ENCODE results near the gene ZNRF1.

The ZNRF1 gene

GRCh38 chr16:75081179-75081859, 82.5 kb downstream of the ZNRF1 start:
- TF ChIP-seq CTCF (IDR thresholded peaks at IDR 0.05): no peak
- H2AFZ ChIP-seq: no peak overlapping the region
- H3K4me2 ChIP-seq (ENCODE audit: low read length): no peak overlapping the region
- no peak overlapping the region for H3K4me3 ChIP-seq (ENCODE audit: low read depth, low read length)
- no peaks in the 10 kb centered on the region for H3K36me3 ChIP-seq (ENCODE audit: control insufficient read depth, insufficient read depth, low read length)
- peaks cover 85% of the 10 kb centered on the region for H3K79me2 ChIP-seq
- no peak overlapping the region for H3K27ac ChIP-seq
- H3K9me3 ChIP-seq (ENCODE audit: control insufficient read depth, low read length): no peaks in the 10 kb centered on the region
- peaks cover 23% of the 10 kb centered on the region for H3K4me1 ChIP-seq
- H3K27me3 ChIP-seq (ENCODE audit: control insufficient read depth, insufficient read depth, low read length): no peaks in the 10 kb centered on the region
- no peak overlapping the region for H3K9ac ChIP-seq

GRCh38 chr16:75083813-75084212, 85.0 kb downstream of the ZNRF1 start:
- Histone ChIP-seq H3K27ac (no peak overlapping the region), H3K4me2 (ENCODE audit: low read length) (no peak overlapping the region)

GRCh38 chr16:75085556-75085955, 86.7 kb downstream of the ZNRF1 start:
- no peak for TF ChIP-seq CTCF (IDR thresholded peaks at IDR 0.05)
- no peaks in the 10 kb centered on the region for H3K9me3 ChIP-seq (ENCODE audit: control insufficient read depth, low read length)
- H3K4me2 ChIP-seq (ENCODE audit: low read length): no peak overlapping the region
- H3K4me3 ChIP-seq (ENCODE audit: low read depth, low read length): no peak overlapping the region
- H3K36me3 ChIP-seq (ENCODE audit: control insufficient read depth, insufficient read depth, low read length): no peaks in the 10 kb centered on the region
- no peak overlapping the region for H2AFZ ChIP-seq
- H3K79me2 ChIP-seq: peaks cover 78% of the 10 kb centered on the region
- no peaks in the 10 kb centered on the region for H3K27me3 ChIP-seq (ENCODE audit: control insufficient read depth, insufficient read depth, low read length)
- H3K27ac ChIP-seq: no peak overlapping the region
- H3K4me1 ChIP-seq: peaks cover 25% of the 10 kb centered on the region
- H3K9ac ChIP-seq: no peak overlapping the region

More at GRCh38 chr16:75083813-75084212, 85.0 kb downstream of the ZNRF1 start:
- Histone ChIP-seq H3K4me1 (peaks cover 28% of the 10 kb centered on the region), H3K36me3 (ENCODE audit: control insufficient read depth, insufficient read depth, low read length) (no peaks in the 10 kb centered on the region), H2AFZ (no peak overlapping the region), H3K4me3 (ENCODE audit: low read depth, low read length) (no peak overlapping the region), H3K9ac (no peak overlapping the region), H3K79me2 (peaks cover 81% of the 10 kb centered on the region), H3K9me3 (ENCODE audit: control insufficient read depth, low read length) (no peaks in the 10 kb centered on the region), H3K27me3 (ENCODE audit: control insufficient read depth, insufficient read depth, low read length) (no peaks in the 10 kb centered on the region)
- no peak for TF ChIP-seq CTCF (IDR thresholded peaks at IDR 0.05)

GRCh38 chr16:75086281-75086680, 87.5 kb downstream of the ZNRF1 start:
- Histone ChIP-seq H3K36me3 (ENCODE audit: control insufficient read depth, insufficient read depth, low read length) (no peaks in the 10 kb centered on the region), H3K9ac (no peak overlapping the region), H3K4me3 (ENCODE audit: low read depth, low read length) (no peak overlapping the region), H3K27ac (no peak overlapping the region), H3K27me3 (ENCODE audit: control insufficient read depth, insufficient read depth, low read length) (no peaks in the 10 kb centered on the region), H3K9me3 (ENCODE audit: control insufficient read depth, low read length) (no peaks in the 10 kb centered on the region), H3K4me1 (peaks cover 24% of the 10 kb centered on the region), H2AFZ (no peak overlapping the region), H3K79me2 (peaks cover 72% of the 10 kb centered on the region), H3K4me2 (ENCODE audit: low read length) (no peak overlapping the region)
- no peak for TF ChIP-seq CTCF (IDR thresholded peaks at IDR 0.05)

All from parathyroid adenoma (tissue), 2 donors.